ENCODE measurements around the gene UBR4. TPM values are rescaled to one million over a fixed set of nuclear protein-coding genes. Genes with fewer than 3 reads are reported as not detected.

UBR4 gene
- total RNA-seq, 2 experiments from 2014 or later = 116 to 125 TPM

DNA sequence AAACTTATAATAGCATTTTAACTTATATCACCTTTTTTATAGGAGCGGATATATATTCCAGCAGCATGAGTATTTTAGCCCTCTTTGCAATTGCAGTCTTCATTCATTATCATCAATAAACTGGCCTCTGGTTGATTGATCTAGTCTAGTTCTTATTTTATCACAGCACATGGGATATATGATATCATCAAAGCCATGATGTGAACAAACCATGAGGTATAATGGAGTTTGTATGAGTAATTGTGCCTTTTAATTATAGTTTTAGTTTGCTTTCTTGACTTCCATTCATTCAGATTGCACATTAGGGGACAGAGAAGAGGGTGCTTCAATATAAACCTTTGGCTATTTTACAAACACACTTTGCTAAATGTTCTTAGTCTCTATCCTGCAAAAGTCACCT is 3.5 kb upstream of the UBR4 start:
- Histone ChIP-seq H3K9me3 (ENCODE audit: control insufficient read depth in 1 of 2, insufficient read depth in 1 of 2, low read length in 2 of 2) (no peaks in the 10 kb centered on the region), H3K4me3 (ENCODE audit: low read length) (no peak overlapping the region), H3K27ac (ENCODE audit: low read depth in 1 of 2, low read length in 2 of 2) (no peak overlapping the region), H3K27me3 (ENCODE audit: control insufficient read depth in 1 of 2, insufficient read depth in 2 of 2, low read length in 2 of 2) (no peaks in the 10 kb centered on the region), H3K36me3 (ENCODE audit: insufficient read depth, low read length) (peaks cover 27% of the 10 kb centered on the region), H3K4me1 (ENCODE audit: insufficient read depth, low read length) (peaks cover 20% of the 10 kb centered on the region)
- ChIA-PET POLR2A (no interaction called here), CTCF (no interaction called here)
- intact Hi-C loops (cut with DNase I, micrococcal nuclease) = loop anchor here in 1 of 2 experiments (5.0 kb wide), 1 partner anchor 384 kb away; a partner anchor contains a TSS
- Mint-ChIP-seq H3K4me1 (ENCODE audit: low read depth) (peaks cover 52% of the 10 kb centered on the region), H3K36me3 (ENCODE audit: low read depth) (peaks cover 51% of the 10 kb centered on the region), H3K27ac (peak overlapping the region; percentile 95), H3K9me3 (no peaks in the 10 kb centered on the region), H3K4me3 (no peak overlapping the region), H3K27me3 (no peaks in the 10 kb centered on the region)
- DNase-seq (no peak), ATAC-seq (ENCODE audit: poor library complexity) (no peak)
- TF ChIP-seq CTCF (IDR thresholded peaks at IDR 0.05) = no peak

GRCh38 chr1:19212167-19212566 is 2.1 kb upstream of the UBR4 start:
- ChIA-PET CTCF (no interaction called here), POLR2A (no interaction called here)
- Mint-ChIP-seq H3K4me3 (peak overlapping the region; percentile 25), H3K36me3 (ENCODE audit: low read depth) (peaks cover 40% of the 10 kb centered on the region), H3K4me1 (ENCODE audit: low read depth) (peaks cover 63% of the 10 kb centered on the region), H3K9me3 (no peaks in the 10 kb centered on the region), H3K27ac (peak overlapping the region; percentile 95), H3K27me3 (no peaks in the 10 kb centered on the region)
- TF ChIP-seq CTCF (IDR thresholded peaks at IDR 0.05) = no peak
- ATAC-seq (ENCODE audit: poor library complexity) (no peak), DNase-seq (no peak)
- Histone ChIP-seq H3K36me3 (ENCODE audit: insufficient read depth, low read length) (peaks cover 17% of the 10 kb centered on the region), H3K4me3 (ENCODE audit: low read length) (no peak overlapping the region), H3K4me1 (ENCODE audit: insufficient read depth, low read length) (peaks cover 31% of the 10 kb centered on the region), H3K27ac (ENCODE audit: low read depth in 1 of 2, low read length in 2 of 2) (no peak overlapping the region), H3K9me3 (ENCODE audit: control insufficient read depth in 1 of 2, insufficient read depth in 1 of 2, low read length in 2 of 2) (no peaks in the 10 kb centered on the region), H3K27me3 (ENCODE audit: control insufficient read depth in 1 of 2, insufficient read depth in 2 of 2, low read length in 2 of 2) (no peaks in the 10 kb centered on the region)
- intact Hi-C loops (cut with DNase I, micrococcal nuclease) = loop anchor here in 1 of 2 experiments (5.0 kb wide), 1 partner anchor 385 kb away; a partner anchor contains a TSS

- H3K27me3 Mint-ChIP-seq = no peaks in the 10 kb centered on the region
- H3K4me3 ChIP-seq (ENCODE audit: low read length) = peak overlapping the region; percentile 93
- DNase-seq (peak in 1 of 14 experiments; percentile 1), ATAC-seq (ENCODE audit: poor library complexity) (no peak)
- no peak for TF ChIP-seq CTCF (IDR thresholded peaks at IDR 0.05)
- intact Hi-C loops (cut with DNase I, micrococcal nuclease) = loop anchor here (1.0 to 5.0 kb wide), 4 partner anchors 40 to 386 kb away; partner anchors contain the start of genes EMC1 (in 2 of the 2), MRTO4 (in 2 of the 2), AKR7A2 (in 1 of the 2) and SLC66A1 (in 1 of the 2)
- H3K4me1 Mint-ChIP-seq (ENCODE audit: low read depth) = peaks cover 70% of the 10 kb centered on the region
- H3K4me1 ChIP-seq (ENCODE audit: insufficient read depth, low read length) = peaks cover 41% of the 10 kb centered on the region
- H3K27ac Mint-ChIP-seq = peak overlapping the region; percentile 95
- ChIA-PET CTCF (no interaction called here), POLR2A (interaction anchor here (0.6 to 3.4 kb wide), 11 partner anchors 23 to 1575 kb away, joined by 3 to 26 read pairs (median 4); partner anchors contain the start of genes EMC1, MRTO4 and OTUD3)
- H3K36me3 Mint-ChIP-seq (ENCODE audit: low read depth) = peaks cover 35% of the 10 kb centered on the region
- H3K9me3 Mint-ChIP-seq = no peaks in the 10 kb centered on the region
- no peaks in the 10 kb centered on the region for H3K27me3 ChIP-seq (ENCODE audit: control insufficient read depth in 1 of 2, insufficient read depth in 2 of 2, low read length in 2 of 2)
- H3K27ac ChIP-seq (ENCODE audit: low read depth in 1 of 2, low read length in 2 of 2) = peak overlapping the region; percentile 87 to 92
- H3K9me3 ChIP-seq (ENCODE audit: control insufficient read depth in 1 of 2, insufficient read depth in 1 of 2, low read length in 2 of 2) = no peaks in the 10 kb centered on the region
- H3K36me3 ChIP-seq (ENCODE audit: insufficient read depth, low read length) = peaks cover 7% of the 10 kb centered on the region
- H3K4me3 Mint-ChIP-seq = peak overlapping the region; percentile 92
Observed at GRCh38 chr1:19210772-19211549, 895 bp upstream of the UBR4 start.

Data from CD4-positive, alpha-beta T cell (primary cell).